ENCODE results near the gene VWC2L.

DNA sequence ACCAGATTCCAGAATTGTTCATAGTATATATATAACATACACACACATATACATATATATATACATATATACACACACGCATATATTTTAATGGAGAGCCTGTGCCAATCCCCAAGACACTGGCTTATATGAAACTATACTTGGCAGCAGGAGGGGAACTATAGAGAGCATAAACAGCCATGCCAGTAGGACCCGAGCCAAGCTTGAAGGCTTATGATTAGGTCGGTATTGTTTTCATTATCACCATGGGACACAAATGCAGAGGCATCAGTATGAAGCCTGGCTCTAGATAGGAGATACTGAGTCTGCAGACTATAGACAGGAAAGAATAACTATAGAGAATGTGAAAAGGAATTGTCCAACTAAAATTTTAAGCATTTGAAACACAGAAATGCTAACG lies 181.2 kb downstream of the VWC2L start:
- TF ChIP-seq MAX (IDR thresholded peaks at IDR 0.05): no peak
- TF ChIP-seq, protein P1, sequence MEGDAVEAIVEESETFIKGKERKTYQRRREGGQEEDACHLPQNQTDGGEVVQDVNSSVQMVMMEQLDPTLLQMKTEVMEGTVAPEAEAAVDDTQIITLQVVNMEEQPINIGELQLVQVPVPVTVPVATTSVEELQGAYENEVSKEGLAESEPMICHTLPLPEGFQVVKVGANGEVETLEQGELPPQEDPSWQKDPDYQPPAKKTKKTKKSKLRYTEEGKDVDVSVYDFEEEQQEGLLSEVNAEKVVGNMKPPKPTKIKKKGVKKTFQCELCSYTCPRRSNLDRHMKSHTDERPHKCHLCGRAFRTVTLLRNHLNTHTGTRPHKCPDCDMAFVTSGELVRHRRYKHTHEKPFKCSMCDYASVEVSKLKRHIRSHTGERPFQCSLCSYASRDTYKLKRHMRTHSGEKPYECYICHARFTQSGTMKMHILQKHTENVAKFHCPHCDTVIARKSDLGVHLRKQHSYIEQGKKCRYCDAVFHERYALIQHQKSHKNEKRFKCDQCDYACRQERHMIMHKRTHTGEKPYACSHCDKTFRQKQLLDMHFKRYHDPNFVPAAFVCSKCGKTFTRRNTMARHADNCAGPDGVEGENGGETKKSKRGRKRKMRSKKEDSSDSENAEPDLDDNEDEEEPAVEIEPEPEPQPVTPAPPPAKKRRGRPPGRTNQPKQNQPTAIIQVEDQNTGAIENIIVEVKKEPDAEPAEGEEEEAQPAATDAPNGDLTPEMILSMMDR (IDR thresholded peaks at IDR 0.05; ENCODE audit: low read depth, low read length, missing input control): no peak
- TF ChIP-seq HNF4A (conservative IDR thresholded peaks at IDR 0.05): no peak
- TF ChIP-seq JUND (IDR thresholded peaks at IDR 0.05): no peak
- no peak for TF ChIP-seq TAF1 (conservative IDR thresholded peaks at IDR 0.05)
- TF ChIP-seq EGR1 (IDR thresholded peaks at IDR 0.05; ENCODE audit: low read depth in 2 of 2): no peak
- no peak for TF ChIP-seq GABPA (IDR thresholded peaks at IDR 0.05 in 1 of 2, conservative IDR thresholded peaks at IDR 0.05 in 1 of 2)
- TF ChIP-seq YY1 (IDR thresholded peaks at IDR 0.05): no peak
- TF ChIP-seq RAD21 (IDR thresholded peaks at IDR 0.05): no peak
- TF ChIP-seq, protein P2, sequence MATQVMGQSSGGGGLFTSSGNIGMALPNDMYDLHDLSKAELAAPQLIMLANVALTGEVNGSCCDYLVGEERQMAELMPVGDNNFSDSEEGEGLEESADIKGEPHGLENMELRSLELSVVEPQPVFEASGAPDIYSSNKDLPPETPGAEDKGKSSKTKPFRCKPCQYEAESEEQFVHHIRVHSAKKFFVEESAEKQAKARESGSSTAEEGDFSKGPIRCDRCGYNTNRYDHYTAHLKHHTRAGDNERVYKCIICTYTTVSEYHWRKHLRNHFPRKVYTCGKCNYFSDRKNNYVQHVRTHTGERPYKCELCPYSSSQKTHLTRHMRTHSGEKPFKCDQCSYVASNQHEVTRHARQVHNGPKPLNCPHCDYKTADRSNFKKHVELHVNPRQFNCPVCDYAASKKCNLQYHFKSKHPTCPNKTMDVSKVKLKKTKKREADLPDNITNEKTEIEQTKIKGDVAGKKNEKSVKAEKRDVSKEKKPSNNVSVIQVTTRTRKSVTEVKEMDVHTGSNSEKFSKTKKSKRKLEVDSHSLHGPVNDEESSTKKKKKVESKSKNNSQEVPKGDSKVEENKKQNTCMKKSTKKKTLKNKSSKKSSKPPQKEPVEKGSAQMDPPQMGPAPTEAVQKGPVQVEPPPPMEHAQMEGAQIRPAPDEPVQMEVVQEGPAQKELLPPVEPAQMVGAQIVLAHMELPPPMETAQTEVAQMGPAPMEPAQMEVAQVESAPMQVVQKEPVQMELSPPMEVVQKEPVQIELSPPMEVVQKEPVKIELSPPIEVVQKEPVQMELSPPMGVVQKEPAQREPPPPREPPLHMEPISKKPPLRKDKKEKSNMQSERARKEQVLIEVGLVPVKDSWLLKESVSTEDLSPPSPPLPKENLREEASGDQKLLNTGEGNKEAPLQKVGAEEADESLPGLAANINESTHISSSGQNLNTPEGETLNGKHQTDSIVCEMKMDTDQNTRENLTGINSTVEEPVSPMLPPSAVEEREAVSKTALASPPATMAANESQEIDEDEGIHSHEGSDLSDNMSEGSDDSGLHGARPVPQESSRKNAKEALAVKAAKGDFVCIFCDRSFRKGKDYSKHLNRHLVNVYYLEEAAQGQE (IDR thresholded peaks at IDR 0.05): no peak
